ENCODE data around the gene NAV1.

Gene NAV1

GRCh38 chr1:201535919-201536245 is 3.0 kb upstream of the NAV1 start:
- H3K4me2 ChIP-seq (ENCODE audit: low read depth, low read length): no peak overlapping the region

DNA sequence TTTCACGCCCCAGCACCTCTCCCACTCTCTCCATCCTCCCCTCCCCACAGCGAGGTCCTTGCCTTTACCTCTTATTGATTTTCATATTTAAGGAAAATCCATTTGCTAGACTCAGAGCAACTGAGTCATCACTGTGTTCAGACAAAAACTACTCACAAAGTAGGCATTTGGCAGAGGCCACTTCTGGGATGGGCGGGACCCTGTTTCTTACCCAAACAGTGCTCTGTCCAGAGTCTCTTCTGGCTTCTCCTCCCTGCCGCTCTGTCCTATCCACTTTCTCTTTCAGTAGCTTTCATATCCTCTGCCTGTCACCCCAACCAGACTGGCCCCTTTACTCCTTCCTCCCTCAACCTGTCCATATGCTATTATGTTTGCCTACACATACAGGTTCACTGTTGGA is 2.4 kb upstream of the NAV1 start:
- no peak overlapping the region for H3K4me2 ChIP-seq (ENCODE audit: low read depth, low read length)
- H3K36me3 ChIP-seq (replicated peaks; ENCODE audit: insufficient read depth, low read length): no peaks in the 10 kb centered on the region
- H3K27ac ChIP-seq (ENCODE audit: low read length): no peak overlapping the region
- no peaks in the 10 kb centered on the region for H3K9me3 ChIP-seq (replicated peaks; ENCODE audit: insufficient read depth, low read length)
- no peaks in the 10 kb centered on the region for H3F3A ChIP-seq (ENCODE audit: insufficient read depth, low read length)
- no peaks in the 10 kb centered on the region for H3K4me1 ChIP-seq (ENCODE audit: low read length)
- no peak overlapping the region for H2AFZ ChIP-seq (ENCODE audit: low read length)
- H3K27me3 ChIP-seq (replicated peaks; ENCODE audit: insufficient read depth, low read length): peaks cover 40% of the 10 kb centered on the region
- DNase-seq: no peak
- H3K9ac ChIP-seq (ENCODE audit: low read length): no peak overlapping the region
- H4K20me1 ChIP-seq (ENCODE audit: insufficient read depth, low read length): no peaks in the 10 kb centered on the region
- TF ChIP-seq EZH2 (optimal IDR thresholded peaks at IDR 0.05; ENCODE audit: low read depth, low read length) (no peak), EZH2phosphoT487 (IDR thresholded peaks at IDR 0.05; ENCODE audit: low read length) (no peak), CTCF (IDR thresholded peaks at IDR 0.05; ENCODE audit: low read length) (no peak)
- H3K4me3 ChIP-seq (ENCODE audit: low read length): no peak overlapping the region
- no peaks in the 10 kb centered on the region for H3K79me2 ChIP-seq (ENCODE audit: low read length)
- H3K9me2 ChIP-seq (replicated peaks; ENCODE audit: insufficient read depth, low read length): no peaks in the 10 kb centered on the region

More at GRCh38 chr1:201535919-201536245, 3.0 kb upstream of the NAV1 start:
- no peaks in the 10 kb centered on the region for H3K9me3 ChIP-seq (replicated peaks; ENCODE audit: insufficient read depth, low read length)
- H3K4me3 ChIP-seq (ENCODE audit: low read length): no peak overlapping the region
- H3K27ac ChIP-seq (ENCODE audit: low read length): no peak overlapping the region
- no peaks in the 10 kb centered on the region for H3K9me2 ChIP-seq (replicated peaks; ENCODE audit: insufficient read depth, low read length)
- H2AFZ ChIP-seq (ENCODE audit: low read length): no peak overlapping the region
- H3K79me2 ChIP-seq (ENCODE audit: low read length): no peaks in the 10 kb centered on the region
- H3K9ac ChIP-seq (ENCODE audit: low read length): no peak overlapping the region
- H3K4me1 ChIP-seq (ENCODE audit: low read length): no peaks in the 10 kb centered on the region
- no peaks in the 10 kb centered on the region for H3K36me3 ChIP-seq (replicated peaks; ENCODE audit: insufficient read depth, low read length)
- TF ChIP-seq CTCF (IDR thresholded peaks at IDR 0.05; ENCODE audit: low read length): no peak
- TF ChIP-seq EZH2 (optimal IDR thresholded peaks at IDR 0.05; ENCODE audit: low read depth, low read length): no peak
- no peak for TF ChIP-seq EZH2phosphoT487 (IDR thresholded peaks at IDR 0.05; ENCODE audit: low read length)
- H4K20me1 ChIP-seq (ENCODE audit: insufficient read depth, low read length): no peaks in the 10 kb centered on the region
- no peaks in the 10 kb centered on the region for H3F3A ChIP-seq (ENCODE audit: insufficient read depth, low read length)
- DNase-seq: no peak
- peaks cover 36% of the 10 kb centered on the region for H3K27me3 ChIP-seq (replicated peaks; ENCODE audit: insufficient read depth, low read length)

- Histone ChIP-seq H3K79me2 (ENCODE audit: low read length) (no peaks in the 10 kb centered on the region), H3K4me1 (ENCODE audit: low read length) (no peaks in the 10 kb centered on the region), H3K9me2 (replicated peaks; ENCODE audit: insufficient read depth, low read length) (no peaks in the 10 kb centered on the region), H2AFZ (ENCODE audit: low read length) (no peak overlapping the region), H3F3A (ENCODE audit: insufficient read depth, low read length) (no peaks in the 10 kb centered on the region), H3K9me3 (replicated peaks; ENCODE audit: insufficient read depth, low read length) (no peaks in the 10 kb centered on the region), H3K36me3 (replicated peaks; ENCODE audit: insufficient read depth, low read length) (no peaks in the 10 kb centered on the region), H4K20me1 (ENCODE audit: insufficient read depth, low read length) (no peaks in the 10 kb centered on the region), H3K27me3 (replicated peaks; ENCODE audit: insufficient read depth, low read length) (peaks cover 40% of the 10 kb centered on the region), H3K9ac (ENCODE audit: low read length) (no peak overlapping the region), H3K4me3 (ENCODE audit: low read length) (no peak overlapping the region), H3K27ac (ENCODE audit: low read length) (no peak overlapping the region), H3K4me2 (ENCODE audit: low read depth, low read length) (no peak overlapping the region)
- DNase-seq: no peak
- TF ChIP-seq CTCF (IDR thresholded peaks at IDR 0.05; ENCODE audit: low read length): no peak
- TF ChIP-seq EZH2phosphoT487 (IDR thresholded peaks at IDR 0.05; ENCODE audit: low read length): no peak
- TF ChIP-seq EZH2 (optimal IDR thresholded peaks at IDR 0.05; ENCODE audit: low read depth, low read length): no peak
Measured at GRCh38 chr1:201537028-201537427, 1.9 kb upstream of the NAV1 start.
